Immature natural killer cell (primary cell): ENCODE data around the gene GMDS. TPM values are rescaled to one million over a fixed set of nuclear protein-coding genes. Genes with fewer than 3 reads are reported as not detected.
A peak's percentile ranks its signal among the peaks of the same experiment; 100 is the strongest.
"Not testable (repeated sequence)": the region's sequence is repeated elsewhere in the genome, so short reads cannot be mapped to it uniquely, and the experiment has no call there.

Experiments used
- DNase-seq, 3 donors: peaks; one replicate each; pipeline ENCODE4 v3.0.0; 2022; ENCODE audit warnings: mixed read lengths in 1 of 3
- H3K27ac Mint-ChIP-seq, 6 donors: one replicate each; pipeline ENCODE4 v1.8.0; 2020; ENCODE audit warnings: mixed read lengths in 6 of 6, mild to moderate bottlenecking in 5 of 6, inconsistent platforms in 4 of 6, moderate library complexity in 3 of 6
- H3K27me3 Mint-ChIP-seq, 3 donors: one replicate each; pipeline ENCODE4 v1.8.0; 2020 to 2021; ENCODE audit warnings: low read depth in 3 of 3, mild to moderate bottlenecking in 3 of 3, mixed read lengths in 3 of 3, moderate library complexity in 3 of 3, inconsistent platforms in 1 of 3
- H3K36me3 Mint-ChIP-seq, 3 donors: one replicate each; pipeline ENCODE4 v1.8.0; 2020; ENCODE audit warnings: mixed read lengths in 3 of 3, inconsistent platforms in 2 of 3, mild to moderate bottlenecking in 2 of 3
- H3K4me1 Mint-ChIP-seq, 2 donors: one replicate each; pipeline ENCODE4 v1.8.0; 2020; ENCODE audit warnings: inconsistent platforms in 2 of 2, mild to moderate bottlenecking in 2 of 2, mixed read lengths in 2 of 2, moderate library complexity in 1 of 2
- H3K4me3 Mint-ChIP-seq, 5 donors: one replicate each; pipeline ENCODE4 v1.8.0; 2020; ENCODE audit warnings: mild to moderate bottlenecking in 5 of 5, mixed read lengths in 5 of 5, inconsistent platforms in 3 of 5, moderate library complexity in 3 of 5
- H3K9me3 Mint-ChIP-seq, 6 donors: one replicate each; pipeline ENCODE4 v1.8.0; 2020; ENCODE audit warnings: mild to moderate bottlenecking in 6 of 6, mixed read lengths in 6 of 6, inconsistent platforms in 4 of 6, moderate library complexity in 3 of 6
- polyA plus RNA-seq, 3 donors: library from polyadenylated mRNA; unstranded; fragments of 300-500 nt; fragmentation: Illumina TruSeq; gene quantifications; one replicate each; pipeline ENCODE4 v1.2.3, GENCODE V29; 2021

Gene GMDS
- polyA plus RNA-seq, 3 donors from 2014 or later, result 14.1 to 25.4 (median 22.5) TPM

DNA sequence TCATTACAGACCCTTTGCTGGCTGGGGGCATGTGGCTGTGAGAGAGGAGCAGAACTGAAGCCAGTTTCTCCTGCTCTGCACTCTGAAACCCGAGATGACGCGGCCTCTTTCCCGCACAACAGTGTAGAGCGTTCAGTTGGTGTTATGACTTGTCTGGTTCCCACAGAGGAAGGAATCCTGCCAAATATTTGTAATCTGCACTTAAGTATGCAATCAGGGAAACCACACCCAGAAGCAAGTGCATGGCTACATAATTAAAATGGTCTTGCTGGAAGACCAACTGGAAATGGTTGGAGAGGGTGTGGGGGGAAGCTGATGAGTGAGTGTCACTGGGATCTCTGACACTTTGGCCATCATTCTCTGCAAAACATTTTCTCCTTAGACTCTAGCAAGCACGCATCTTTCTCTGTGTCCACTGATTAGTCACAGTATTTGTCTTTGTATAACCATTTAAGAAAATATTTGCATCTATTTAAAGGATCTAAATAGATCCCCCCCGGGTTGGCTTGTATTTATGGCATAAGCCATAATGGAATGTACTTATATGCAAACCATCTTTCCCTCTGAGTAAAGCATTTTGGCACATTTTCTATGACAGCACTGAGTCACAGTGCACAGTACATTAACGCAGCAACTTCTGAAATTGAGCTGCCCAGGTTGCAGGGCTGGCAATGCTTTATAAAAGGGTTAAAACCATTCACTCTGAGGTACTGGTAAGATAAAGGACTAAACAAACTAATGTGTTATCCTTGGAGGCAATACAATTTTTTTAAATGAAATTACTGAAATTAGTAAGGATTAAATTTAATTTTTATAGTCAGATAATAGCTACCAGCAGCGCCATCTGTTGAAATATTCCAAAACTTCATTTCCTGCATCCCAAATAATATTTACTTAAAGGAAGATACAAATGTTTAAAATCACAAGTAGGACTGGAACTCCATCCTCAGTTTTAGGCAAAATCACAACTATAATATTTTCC, 559.0 kb downstream of the GMDS start:
- Mint-ChIP-seq H3K27me3 (peaks cover 0 to 2% (median 1%) of the 10 kb centered on the region in 3 donors), H3K4me3 (no peak overlapping the region), H3K36me3 (peaks cover 0 to 4% (median 0%) of the 10 kb centered on the region in 3 donors), H3K27ac (peak overlapping the region in 1 of 6 donors; percentile 19), H3K9me3 (no peaks in the 10 kb centered on the region), H3K4me1 (no peaks in the 10 kb centered on the region)
- DNase-seq, result no peak

DNA sequence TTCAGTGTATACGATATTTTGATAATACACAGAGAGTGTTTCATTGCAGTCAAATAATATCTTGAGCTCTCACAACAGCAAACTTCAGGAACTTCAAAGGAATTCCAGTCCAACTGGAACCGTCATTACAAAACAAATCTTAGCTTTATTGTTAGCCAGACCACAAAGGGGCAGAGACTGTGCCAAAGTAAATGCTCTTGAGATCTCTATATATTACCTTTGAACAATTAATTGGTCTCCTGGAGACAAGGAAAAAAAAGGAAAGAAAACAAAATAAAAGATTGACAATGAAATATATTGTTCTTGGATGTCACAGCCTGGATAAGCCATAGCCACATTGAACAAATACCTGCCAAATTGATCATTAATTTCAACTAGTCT, 565.7 kb downstream of the GMDS start:
- no peak overlapping the region for H3K4me3 Mint-ChIP-seq
- no peak for DNase-seq
- H3K27ac Mint-ChIP-seq, result no peak overlapping the region
- H3K4me1 Mint-ChIP-seq, result no peaks in the 10 kb centered on the region
- H3K27me3 Mint-ChIP-seq, result no peaks in the 10 kb centered on the region
- H3K36me3 Mint-ChIP-seq, result peaks cover 0 to 5% (median 0%) of the 10 kb centered on the region in 3 donors
- H3K9me3 Mint-ChIP-seq, result no peaks in the 10 kb centered on the region

DNA sequence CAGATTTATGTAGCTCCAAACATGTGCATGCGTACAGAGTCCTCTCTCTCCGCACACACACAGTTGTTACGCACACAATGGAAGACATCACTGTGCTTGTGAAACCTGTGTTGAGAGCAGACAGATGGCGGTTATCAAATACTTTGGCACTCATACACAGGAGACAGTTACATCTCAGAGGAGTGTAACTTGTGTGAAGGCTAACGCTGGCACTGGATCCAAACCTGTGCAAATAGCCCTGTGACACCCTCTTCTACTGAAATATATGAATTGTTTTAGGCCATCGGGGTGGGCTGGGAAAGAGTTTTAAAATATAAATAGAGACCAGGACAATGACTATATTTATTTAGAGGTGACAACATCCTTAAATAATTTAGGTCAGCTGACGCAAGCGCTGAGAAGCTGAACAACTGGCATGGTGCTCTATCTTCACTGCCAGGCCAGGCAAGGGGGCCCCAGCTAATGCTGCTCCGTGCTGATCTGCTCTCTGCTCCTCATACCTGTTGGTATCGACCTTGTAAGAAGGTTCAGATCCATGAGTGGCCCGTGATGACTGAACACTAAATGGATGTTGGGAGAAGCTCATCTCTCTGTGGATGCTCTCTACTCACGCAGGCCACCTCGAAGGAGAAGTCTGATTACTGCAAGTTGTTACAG, 566.2 kb downstream of the GMDS start:
- Mint-ChIP-seq H3K36me3 (peaks cover 0 to 5% (median 0%) of the 10 kb centered on the region in 3 donors), H3K27me3 (no peaks in the 10 kb centered on the region), H3K27ac (no peak overlapping the region), H3K4me1 (no peaks in the 10 kb centered on the region), H3K9me3 (no peaks in the 10 kb centered on the region), H3K4me3 (no peak overlapping the region)
- no peak for DNase-seq

DNA sequence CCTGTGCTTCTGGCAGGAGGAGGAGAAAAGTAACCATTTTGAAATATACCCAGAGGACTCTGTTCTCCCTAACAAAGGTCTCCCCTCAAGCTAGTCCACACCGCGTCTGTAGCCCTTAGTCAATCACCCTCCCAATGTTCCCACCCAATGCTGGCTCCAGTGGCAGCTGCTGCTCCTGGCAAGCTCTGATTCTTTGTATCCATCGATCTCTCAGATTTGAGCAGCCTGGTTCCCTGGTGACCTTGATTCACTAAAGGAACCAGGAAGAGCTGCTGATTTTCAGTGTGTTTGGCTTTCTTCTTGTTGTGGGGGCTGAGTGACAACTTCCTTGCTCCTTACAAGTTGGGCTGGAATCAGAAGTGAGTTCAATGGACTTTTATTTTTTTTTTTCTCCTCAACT, 567.2 kb downstream of the GMDS start:
- H3K27me3 Mint-ChIP-seq, result no peaks in the 10 kb centered on the region
- H3K4me1 Mint-ChIP-seq, result no peaks in the 10 kb centered on the region
- no peaks in the 10 kb centered on the region for H3K9me3 Mint-ChIP-seq
- DNase-seq, result no peak
- H3K27ac Mint-ChIP-seq, result no peak overlapping the region
- no peak overlapping the region for H3K4me3 Mint-ChIP-seq
- H3K36me3 Mint-ChIP-seq, result peaks cover 0 to 5% (median 0%) of the 10 kb centered on the region in 3 donors

DNA sequence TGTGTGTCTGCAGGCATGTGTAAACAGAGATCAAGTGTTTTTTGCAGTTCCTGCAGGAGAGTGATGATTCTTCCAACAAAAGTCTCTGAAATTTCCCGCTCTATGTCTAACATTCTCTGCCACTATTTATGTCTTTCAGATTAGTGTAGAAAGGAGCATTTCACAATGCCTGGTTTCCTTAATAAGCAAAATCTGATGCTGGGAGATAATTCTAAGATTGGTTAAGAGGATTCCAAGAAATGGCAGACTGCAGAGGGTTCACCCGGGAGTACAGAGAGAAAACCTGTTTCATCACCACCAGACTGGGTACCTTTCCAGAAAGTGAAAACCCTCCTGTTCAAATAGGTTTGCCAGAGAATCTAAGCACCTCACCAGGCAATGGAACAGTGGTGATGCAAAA, 573.0 kb downstream of the GMDS start:
- Mint-ChIP-seq H3K4me1 (peaks cover 3 to 12% of the 10 kb centered on the region in 2 donors), H3K9me3 (no peaks in the 10 kb centered on the region)

DNA sequence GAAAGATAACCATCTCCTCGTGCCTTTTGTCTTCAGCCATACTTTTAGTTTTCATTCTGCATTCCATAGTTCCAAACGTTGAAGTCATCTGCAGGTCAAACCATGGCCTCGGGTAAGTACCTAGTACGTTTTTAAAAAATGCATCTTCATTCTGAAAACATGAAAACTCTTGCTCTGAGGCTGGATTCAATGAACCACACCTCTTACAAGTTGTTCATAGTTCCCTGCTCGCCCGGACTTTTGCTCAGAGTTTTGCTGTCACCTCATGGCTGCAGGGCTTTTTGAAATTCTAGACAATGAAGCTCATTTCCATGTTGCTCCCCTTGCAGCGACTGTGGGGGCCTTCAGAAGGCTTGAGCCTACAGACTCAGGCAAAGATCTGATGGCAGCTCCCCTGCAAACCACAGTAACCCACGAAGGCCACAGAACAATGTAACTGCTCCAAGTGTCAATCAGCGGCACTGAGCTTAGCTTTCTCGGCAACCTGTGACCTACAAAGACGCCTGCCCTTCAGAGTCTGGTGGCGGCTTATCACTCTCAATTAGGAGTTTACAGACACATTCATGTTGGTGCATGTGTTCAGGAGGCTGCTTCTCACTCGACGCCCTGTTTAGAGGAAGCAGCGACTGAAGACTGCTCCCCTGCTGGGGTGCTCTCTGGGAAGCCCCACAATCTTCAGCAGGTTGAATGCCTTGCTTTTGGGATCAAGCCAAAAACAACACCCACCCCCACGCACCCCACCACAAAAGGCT, 574.5 kb downstream of the GMDS start:
- peaks cover 0 to 4% (median 0%) of the 10 kb centered on the region in 3 donors for H3K27me3 Mint-ChIP-seq
- no peak overlapping the region for H3K4me3 Mint-ChIP-seq
- no peaks in the 10 kb centered on the region for H3K36me3 Mint-ChIP-seq
- no peak overlapping the region for H3K27ac Mint-ChIP-seq
- DNase-seq, result peak in 1 of 3 donors; percentile 2
- H3K9me3 Mint-ChIP-seq, result no peaks in the 10 kb centered on the region
- peaks cover 3 to 12% of the 10 kb centered on the region in 2 donors for H3K4me1 Mint-ChIP-seq

More for the DNA sequence above, 573.0 kb downstream of the GMDS start:
- Mint-ChIP-seq H3K36me3 (no peaks in the 10 kb centered on the region), H3K27me3 (peaks cover 0 to 4% (median 0%) of the 10 kb centered on the region in 3 donors), H3K4me3 (no peak overlapping the region), H3K27ac (no peak overlapping the region)
- DNase-seq, result no peak

DNA sequence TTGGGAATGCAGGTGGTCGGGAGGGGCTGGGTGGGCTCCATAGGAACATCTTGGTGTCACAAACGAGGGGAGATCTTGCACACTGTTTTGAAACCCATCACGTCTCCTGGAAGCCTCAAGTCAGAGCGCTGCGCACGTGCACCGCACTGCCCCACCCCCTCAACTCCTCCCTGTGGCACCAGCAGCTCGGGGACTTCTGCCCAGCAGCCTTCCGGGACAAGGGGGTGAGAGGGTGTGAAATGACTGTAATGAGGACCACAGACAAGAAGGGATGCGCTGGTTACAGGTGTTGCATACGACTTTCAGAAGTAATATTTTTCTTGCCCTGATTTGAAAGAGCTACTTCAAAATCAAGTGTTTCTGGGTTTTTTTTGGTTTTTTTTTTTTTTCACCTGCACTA, 575.4 kb downstream of the GMDS start:
- peaks cover 3 to 12% of the 10 kb centered on the region in 2 donors for H3K4me1 Mint-ChIP-seq
- H3K4me3 Mint-ChIP-seq, result no peak overlapping the region
- no peaks in the 10 kb centered on the region for H3K9me3 Mint-ChIP-seq
- H3K36me3 Mint-ChIP-seq, result no peaks in the 10 kb centered on the region
- DNase-seq, result no peak
- H3K27me3 Mint-ChIP-seq, result peaks cover 0 to 4% (median 0%) of the 10 kb centered on the region in 3 donors
- H3K27ac Mint-ChIP-seq, result no peak overlapping the region

DNA sequence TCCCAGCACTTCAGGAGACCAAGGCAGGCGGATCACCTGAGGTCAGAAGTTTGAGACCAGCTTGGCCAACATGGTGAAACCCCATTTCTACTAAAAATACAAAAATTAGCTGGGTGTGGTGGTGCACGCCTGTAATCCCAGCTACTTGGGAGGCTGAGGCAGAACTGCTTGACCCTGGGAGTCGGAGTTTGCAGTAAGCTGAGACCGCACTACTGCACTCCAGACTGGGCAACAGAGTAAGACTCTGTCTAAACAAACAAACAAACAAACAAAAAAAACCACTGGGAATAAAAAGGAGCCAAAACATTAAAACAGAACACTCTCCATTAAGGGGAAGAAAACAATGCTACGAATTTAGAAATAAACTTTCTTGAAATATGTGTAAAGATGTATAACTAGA, 576.9 kb downstream of the GMDS start:
- H3K36me3 Mint-ChIP-seq, H3K27me3 Mint-ChIP-seq, H3K4me3 Mint-ChIP-seq, H3K27ac Mint-ChIP-seq, H3K9me3 Mint-ChIP-seq, DNase-seq: not testable (repeated sequence)
- H3K4me1 Mint-ChIP-seq, result peaks cover 3 to 12% of the 10 kb centered on the region in 2 donors

DNA sequence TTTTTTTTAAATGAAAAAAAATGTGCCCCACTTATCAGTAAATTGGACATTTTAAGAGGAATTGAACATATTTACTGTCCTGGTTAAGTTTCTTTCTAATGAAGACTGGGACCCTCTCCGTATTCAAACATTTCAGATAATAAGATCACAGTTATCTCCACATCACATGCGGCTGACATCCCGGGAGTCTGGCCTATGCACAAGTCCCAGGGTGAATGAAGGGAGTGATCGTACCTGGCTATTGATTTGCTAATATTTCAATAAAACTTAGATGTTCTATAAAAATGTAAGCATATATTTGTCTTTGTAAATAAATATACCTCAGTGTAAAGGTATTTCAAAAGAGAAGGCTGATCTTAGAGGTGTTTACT, 577.6 kb downstream of the GMDS start:
- H3K27ac Mint-ChIP-seq, result no peak overlapping the region

DNA sequence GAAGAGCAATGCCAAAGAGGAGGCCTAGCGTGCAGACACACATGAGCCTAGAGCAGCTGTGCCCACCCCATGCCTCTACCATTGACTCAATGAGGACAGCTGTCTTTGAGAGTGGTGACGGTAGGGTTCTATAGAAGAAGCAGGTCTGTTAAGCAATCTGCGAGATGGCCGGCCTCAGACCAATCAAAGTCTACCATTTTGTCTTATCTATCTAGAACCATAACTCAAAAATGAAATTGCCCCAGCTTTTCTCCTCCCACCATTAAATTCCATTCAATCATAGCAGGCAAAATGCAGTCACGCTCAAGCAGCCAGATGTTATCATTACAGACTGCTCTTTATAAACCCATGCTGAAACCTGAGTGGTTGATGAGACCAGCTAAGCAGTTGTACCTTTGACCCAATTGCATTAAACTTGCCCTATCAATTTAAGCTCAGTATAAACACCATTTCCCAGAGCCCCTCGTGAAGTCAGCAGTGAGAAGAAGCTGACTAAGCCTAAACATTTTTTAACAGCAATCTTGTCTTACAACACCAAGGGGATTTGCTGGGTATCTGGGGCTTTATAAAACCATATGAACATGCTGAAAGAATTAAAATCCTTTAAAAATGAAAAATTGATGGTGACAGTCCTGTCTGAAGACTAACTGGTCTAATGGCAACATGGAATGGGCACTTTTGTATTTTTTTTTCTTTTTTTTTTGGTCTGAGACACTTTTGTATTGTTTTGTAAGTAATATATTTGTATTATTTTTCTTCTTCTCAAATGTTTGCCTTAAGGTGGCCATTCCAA, 578.2 kb downstream of the GMDS start:
- Mint-ChIP-seq H3K4me1 (peaks cover 3 to 12% of the 10 kb centered on the region in 2 donors), H3K4me3 (no peak overlapping the region), H3K27me3 (peaks cover 0 to 6% (median 0%) of the 10 kb centered on the region in 3 donors), H3K27ac (no peak overlapping the region), H3K36me3 (peaks cover 0 to 3% (median 0%) of the 10 kb centered on the region in 3 donors), H3K9me3 (no peaks in the 10 kb centered on the region)
- DNase-seq, result no peak

More for the DNA sequence above, 577.6 kb downstream of the GMDS start:
- H3K4me3 Mint-ChIP-seq, result no peak overlapping the region
- H3K9me3 Mint-ChIP-seq, result no peaks in the 10 kb centered on the region
- peaks cover 3 to 12% of the 10 kb centered on the region in 2 donors for H3K4me1 Mint-ChIP-seq
- peaks cover 0 to 3% (median 0%) of the 10 kb centered on the region in 3 donors for H3K36me3 Mint-ChIP-seq
- H3K27me3 Mint-ChIP-seq, result peaks cover 0 to 6% (median 0%) of the 10 kb centered on the region in 3 donors
- DNase-seq, result no peak

DNA sequence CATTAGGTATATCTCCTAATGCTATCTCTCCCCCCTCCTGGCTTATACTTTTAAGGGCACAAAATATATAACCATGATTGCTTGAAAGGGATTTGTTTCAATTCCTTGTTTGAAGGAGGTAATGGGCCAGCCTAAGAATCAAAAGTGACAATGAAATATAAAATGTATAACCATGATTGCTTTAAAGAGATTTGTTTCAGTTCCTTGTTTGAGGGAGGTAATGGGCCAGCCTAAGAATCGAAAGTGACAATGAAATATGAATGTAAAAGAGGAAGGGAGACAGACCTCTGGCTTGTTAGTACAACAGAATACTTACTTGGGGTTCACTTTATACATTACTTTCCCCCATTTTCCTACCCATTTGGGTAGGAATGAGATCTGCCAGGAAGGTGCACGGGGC, 580.2 kb downstream of the GMDS start:
- peaks cover 3 to 6% of the 10 kb centered on the region in 2 donors for H3K4me1 Mint-ChIP-seq
- no peaks in the 10 kb centered on the region for H3K9me3 Mint-ChIP-seq
- DNase-seq, result no peak
- peaks cover 0 to 3% (median 0%) of the 10 kb centered on the region in 3 donors for H3K36me3 Mint-ChIP-seq
- no peak overlapping the region for H3K27ac Mint-ChIP-seq
- H3K4me3 Mint-ChIP-seq, result no peak overlapping the region
- H3K27me3 Mint-ChIP-seq, result peaks cover 0 to 3% (median 1%) of the 10 kb centered on the region in 3 donors

DNA sequence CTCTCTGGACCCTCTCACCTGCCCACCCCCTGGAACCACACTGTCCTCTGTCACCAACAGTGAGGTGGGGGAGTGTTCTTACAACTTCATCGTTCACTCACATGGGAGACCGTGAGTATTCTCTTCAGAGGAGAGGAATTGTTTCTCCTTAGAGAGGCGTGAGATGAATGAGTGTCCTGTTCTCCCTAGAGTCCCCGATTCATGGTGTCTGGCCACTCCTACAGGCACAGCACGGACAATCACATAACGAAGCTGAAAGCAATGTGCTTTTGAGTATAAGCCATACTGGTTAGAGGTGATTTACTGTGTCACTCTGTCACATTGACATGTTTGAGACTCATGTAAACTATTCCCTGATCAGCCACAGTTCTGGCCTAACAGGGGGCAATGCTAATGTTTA, 581.1 kb downstream of the GMDS start:
- peaks cover 0 to 3% (median 1%) of the 10 kb centered on the region in 3 donors for H3K27me3 Mint-ChIP-seq

DNA sequence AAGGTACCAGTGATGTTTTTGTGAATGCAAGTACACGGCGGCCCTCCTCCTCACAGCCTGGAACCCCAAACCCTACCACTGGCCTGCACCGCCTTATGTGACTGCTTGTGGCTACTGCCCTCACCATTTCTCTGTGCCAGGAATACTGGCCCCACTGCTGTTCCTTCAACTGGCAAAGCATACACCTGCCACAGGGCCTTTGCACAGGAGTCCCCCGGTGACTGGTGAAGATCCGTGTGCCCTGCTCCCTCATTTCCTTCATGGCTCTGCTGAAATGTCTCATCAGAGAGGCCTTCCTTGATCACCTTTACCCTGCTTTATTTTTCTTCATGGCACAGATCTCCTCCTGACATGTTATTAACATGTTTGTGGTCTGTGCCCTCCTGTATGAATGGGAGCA, 581.9 kb downstream of the GMDS start:
- no peak for DNase-seq
- Mint-ChIP-seq H3K27me3 (peaks cover 0 to 3% (median 1%) of the 10 kb centered on the region in 3 donors), H3K36me3 (peaks cover 0 to 3% (median 0%) of the 10 kb centered on the region in 3 donors), H3K4me3 (no peak overlapping the region), H3K27ac (no peak overlapping the region), H3K4me1 (peaks cover 13 to 14% of the 10 kb centered on the region in 2 donors), H3K9me3 (no peaks in the 10 kb centered on the region)

More for the DNA sequence above, 581.1 kb downstream of the GMDS start:
- no peak overlapping the region for H3K4me3 Mint-ChIP-seq
- H3K27ac Mint-ChIP-seq, result no peak overlapping the region
- DNase-seq, result no peak
- H3K9me3 Mint-ChIP-seq, result no peaks in the 10 kb centered on the region
- H3K36me3 Mint-ChIP-seq, result peaks cover 0 to 3% (median 0%) of the 10 kb centered on the region in 3 donors
- H3K4me1 Mint-ChIP-seq, result peaks cover 12 to 13% of the 10 kb centered on the region in 2 donors
